GM19238 (cell line): ENCODE measurements around the gene FLAD1.

Source experiments
- DNase-seq: peaks from one replicate; pipeline ENCODE4 v3.0.0; 2011; ENCODE audit warnings: low spot score; ENCODE audit not compliant: insufficient read length

FLAD1 gene

DNA sequence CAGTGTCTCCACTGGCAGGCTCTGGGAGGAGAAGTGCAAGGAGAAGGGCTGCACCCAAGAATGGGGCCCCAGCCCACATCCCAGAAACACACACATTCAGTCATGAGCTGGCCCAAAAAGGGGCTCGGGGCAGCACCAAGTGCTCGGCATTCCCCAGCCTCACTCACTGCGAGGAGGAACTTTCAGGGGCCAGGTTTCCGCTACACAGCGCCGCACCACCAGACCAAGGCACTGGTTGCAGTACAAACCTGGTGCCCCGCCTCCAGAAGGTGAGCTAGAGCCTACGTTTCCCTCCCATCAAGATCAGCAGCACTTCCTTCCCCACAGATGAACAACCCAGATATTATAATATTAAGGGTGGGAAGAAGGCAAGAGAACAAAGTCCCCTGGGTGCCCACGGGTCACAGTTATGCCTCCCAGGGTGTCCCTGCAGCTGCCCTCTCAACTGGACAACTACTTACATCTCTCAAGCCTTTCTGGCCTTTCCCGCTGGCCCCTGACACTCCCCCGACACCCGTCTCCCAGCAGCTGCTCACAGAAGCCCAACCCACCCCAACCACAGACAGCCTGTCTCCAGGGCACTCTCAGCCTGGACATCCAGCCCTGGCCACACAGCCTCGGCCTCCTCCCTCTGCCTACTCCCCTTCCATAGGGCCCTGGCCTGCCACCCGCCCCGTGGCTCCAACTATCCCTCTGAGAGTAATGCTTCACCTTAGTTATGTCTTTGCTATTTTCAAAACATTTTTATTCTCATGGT, 31.1 kb upstream of the FLAD1 start:
- DNase-seq: no peak

DNA sequence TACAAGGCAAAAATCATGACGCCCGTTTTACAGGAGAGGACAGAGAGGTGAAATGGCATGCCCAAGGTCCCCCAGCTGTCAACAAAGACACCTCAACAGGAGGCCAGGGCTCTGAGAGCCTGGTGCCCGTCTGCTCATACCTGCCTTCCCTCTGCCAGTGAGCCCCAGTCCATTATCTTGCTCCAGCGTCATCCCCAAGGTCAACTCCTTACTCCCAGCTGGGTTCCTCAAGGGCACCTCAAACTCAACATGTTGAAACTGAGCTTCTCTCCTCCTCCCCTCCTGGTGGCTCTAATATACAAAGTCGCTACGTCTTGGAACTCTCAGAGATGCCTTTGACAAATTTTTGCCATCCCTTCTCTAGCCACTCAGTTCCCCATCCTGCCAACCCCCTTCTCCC, 30.5 kb upstream of the FLAD1 start:
- no peak for DNase-seq

DNA sequence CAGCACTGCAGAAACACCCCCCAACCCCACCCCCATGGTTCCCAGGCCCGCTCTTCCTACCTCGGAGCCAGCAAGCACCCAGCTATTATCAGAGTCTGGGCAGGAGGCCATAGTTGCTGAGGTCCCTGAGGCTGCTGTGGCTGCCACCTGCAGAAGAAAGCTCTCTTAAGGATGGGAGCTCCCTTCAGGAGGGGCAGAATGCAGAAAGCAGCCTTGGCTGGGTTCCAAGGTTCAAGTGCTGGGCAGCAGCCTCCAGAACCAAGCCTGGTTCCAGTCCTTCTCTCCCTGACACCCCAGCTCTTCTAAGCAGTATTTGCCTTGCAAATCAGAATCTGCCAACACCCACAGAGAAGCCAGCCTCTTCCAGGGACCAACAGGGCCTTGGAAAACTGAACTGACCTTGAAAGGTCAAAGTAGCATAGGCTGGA, 29.5 kb upstream of the FLAD1 start:
- DNase-seq: no peak

DNA sequence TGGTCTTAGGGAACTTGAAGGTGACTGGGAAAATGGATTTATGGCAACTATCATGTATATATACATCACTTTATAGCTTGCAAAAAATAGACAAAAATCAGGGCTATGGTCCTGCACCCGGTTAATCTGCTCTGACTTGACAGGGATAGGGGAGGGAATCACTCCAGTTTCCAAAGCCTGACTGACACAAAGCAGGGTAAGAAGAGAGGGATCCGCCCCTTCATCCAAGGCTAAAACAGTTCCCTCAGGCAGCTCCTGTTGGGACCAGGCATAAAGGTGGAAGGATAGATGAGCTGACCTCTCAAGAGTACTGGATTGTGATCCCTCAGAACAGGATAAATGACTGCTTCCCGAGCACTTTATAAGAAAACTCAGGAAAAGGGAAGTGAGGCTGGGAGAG, 28.6 kb upstream of the FLAD1 start:
- no peak for DNase-seq

DNA sequence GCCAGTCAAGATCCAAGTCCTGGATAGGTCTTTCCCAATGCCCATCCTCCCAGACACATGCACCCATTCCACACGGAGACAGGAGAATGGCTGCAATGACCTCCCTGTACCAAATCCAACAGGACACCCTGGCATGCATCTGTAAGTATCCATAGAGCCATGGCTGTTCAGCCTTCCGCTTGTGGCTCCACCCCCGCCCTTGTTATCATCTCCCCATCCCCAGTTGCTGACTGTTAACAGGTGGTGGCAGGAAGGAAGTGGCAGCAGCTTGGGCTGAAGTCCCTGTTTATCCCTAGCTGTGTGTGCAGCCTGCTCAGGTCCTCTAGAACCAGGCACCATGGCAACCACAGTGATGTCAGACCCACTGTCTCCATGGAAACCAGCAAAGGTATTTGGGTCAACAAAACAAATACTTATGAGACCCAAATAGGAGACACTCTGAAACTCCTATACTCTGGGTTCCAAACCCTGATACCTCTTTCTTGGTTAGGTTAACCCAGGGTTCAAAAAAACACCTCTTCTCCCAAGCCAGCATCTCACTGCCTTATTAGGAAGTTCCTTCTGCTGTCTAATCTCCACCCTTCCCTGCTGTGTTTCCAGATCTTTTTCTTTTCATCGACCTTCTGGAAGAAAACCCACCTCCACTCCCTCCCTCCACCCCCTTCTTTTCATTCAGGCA, 28.0 kb upstream of the FLAD1 start:
- peak; percentile 77 for DNase-seq

DNA sequence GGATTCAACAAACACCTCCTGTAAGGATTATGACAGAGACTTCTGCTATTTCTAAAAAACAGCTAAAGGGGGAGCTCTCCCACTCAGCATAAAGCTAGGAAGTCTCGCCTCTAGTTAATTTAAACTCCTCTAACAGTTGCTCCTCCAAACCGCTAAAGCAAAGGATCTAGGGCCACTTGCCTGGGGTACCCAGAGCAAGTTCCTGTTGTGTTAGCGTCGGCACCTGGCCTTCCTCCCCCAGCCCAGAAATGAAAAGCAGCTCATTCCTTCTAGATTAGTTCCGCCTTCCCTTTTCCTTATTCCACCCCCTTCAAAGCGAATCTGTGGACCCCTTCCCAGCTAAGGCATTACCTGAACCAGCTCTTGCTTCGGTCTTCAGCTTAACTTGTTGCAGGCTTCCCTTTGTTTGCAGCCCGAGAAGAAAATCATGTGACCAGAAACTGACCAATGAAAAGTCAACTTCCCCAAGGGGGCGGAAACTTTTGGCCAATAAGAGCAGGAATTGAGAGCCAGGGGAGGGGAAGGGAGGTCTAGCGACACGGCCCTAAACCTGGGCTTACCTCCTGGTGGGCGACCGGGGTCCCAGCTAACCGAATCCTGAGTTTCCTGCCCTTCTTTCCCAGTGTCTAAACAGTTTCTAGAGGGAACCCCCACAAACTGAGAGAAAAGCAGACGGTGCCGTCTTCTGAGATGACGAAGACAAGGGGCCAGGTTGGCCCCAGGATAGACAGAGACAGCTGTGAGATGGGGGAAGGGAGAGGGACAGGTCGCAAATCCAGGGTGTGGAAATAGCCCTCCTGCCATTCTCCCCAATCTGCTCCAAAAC, 27.2 kb upstream of the FLAD1 start, which contains the start of gene PBXIP1:
TSS of gene PBXIP1 (minus strand) at position 382 of the 826 bp plus-strand sequence. CDS start 2,378 bp downstream, outside the sequence.
- peak; percentile 95 for DNase-seq

DNA sequence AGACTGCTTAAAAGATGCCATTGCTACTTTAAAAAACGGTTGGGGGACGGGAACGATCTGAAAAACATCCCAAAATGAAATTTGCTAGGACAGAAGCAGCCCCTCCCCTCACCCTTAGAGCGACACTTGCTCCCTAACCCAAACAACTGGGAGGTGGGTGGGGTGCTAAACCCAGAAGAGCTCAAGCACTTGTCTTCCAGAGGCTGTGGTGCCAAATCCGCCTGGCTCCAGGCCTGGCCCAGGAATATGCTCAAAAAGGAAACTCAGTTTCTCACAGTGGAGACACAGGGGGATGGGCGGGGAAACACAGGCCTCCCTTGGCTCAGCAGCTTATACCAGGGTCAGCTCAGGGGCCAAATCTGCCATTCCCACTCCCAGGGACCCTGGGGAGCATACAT, 26.6 kb upstream of the FLAD1 start:
- DNase-seq: no peak

DNA sequence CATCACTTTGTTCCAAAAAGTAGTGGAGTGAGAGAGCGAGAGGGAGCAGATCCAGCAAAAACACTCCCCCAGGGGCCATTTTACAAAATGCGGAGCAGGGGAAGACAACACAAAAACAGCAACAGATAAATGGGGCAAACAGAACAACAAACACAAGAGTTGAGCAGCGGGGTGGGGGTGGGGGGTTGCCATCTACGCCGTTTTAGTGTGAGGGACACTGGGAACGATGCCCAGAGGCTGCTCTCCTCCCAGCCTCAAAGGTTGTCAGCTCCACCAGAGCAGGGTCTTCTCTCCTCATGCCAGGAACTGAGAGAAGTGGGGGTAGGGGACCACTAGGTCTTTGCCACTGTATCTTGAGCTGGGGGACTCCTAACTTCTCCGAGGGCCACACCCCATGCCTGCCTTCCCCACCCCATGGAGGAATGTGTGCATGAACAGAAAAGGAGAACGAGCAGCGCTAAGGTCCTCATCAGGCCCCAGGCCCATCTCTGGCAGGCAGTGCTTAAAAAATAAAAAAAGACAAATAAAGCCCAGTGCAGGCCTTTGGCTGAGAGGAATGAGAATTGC, 26.0 kb upstream of the FLAD1 start:
- no peak for DNase-seq

DNA sequence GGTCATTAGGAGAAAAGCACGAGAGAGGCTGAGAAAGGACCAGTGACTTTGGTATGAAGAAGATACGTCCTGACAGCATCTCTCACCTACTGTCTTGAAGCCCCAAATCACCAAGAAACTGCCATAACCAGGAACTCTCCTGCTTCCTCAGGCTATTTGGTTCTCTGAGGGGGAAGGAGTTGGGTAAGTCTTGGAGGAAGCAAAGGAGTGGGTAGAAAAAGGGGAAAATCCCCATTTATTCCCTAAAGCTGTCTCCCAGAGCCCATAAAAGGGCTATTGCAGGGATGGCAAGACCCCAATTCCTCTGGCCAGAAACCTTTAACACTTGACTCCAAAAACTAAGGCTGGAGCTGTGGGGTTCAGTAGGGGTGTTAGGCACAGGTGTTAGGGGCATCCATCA, 25.1 kb upstream of the FLAD1 start:
- no peak for DNase-seq

DNA sequence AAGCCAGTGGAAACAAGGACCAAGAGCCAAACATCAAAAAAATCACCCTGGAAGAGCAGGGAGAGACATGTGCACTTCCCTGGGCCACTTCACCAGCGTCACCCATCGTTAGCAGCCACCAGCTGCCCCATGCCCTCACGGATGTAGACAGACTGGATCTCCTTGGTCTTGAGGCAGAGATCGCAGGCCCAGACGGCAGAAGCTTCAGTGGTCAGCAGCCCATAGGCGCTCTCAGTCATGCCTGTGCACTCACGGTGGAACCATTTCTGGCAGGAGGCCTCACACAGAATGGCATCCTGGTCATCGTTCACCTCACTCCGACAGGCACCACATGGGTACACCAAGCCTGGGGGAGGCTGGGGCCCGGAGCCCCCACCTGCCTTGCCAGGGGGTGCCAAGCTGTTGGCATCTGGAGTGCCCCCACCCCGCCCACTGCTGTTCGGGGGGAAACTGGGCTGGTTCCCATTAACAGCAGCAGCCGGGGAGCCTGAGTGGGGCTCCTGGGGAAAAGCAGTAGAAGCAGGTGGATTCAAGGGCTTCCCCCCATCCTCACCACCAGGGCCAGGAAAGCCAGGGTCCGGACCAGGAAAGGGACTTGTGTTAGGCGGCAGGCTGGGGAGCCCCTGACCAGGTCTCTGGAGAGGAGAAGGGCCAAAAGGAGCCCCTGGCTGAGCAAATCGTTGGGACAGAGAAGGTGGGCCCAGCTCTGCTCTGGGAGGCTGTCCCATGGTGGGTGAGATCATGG, 24.3 kb upstream of the FLAD1 start:
- DNase-seq: no peak

DNA sequence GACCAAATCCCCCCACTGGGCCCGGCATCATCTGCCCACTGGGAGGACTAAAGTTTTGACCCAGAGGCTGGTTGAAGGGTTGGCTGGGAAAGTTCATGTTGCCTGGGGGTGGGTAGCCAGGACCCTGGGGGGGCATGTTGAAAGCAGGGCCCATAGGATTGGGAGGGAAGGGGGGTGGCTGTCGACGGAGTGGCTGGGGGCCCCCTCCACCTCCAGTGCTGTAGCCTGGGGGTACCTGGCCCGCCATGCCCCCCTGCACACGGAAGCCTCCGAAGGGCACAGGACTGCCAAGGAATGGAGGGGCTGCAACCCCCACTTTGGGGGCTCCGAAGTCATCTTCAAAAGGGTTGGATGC, 23.7 kb upstream of the FLAD1 start:
- DNase-seq: no peak

DNA sequence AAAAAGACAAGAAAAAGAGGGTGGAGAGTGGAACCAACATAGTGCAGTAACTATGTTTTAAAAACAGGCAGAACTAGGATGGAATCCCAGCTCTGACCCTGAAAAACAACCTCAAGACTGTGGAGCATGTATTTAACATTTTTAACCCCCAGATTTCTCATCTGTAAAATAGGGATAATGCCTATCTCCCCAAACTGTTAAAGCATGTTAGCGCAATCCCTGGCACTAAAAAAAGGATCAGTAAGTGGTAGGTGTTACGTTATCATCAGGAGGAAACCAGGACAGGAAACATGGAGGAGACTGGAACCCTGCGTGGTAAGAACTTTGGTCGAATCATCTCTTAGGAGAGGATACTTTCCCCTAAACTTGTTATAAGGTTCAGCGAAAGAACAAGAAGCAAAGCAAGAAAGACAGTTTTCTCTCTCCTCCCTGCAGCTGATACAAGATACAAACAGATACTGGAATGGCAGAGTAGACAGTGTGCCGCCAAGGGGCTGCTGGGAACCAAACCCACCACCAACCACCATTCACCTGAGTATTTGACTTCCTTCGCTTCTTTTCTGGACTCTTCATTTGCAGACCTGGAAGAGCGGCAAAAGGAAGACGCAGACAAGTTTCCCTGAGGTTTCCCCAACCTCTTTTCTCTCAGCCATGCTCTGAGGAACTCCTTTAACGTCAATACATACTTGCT, 22.6 kb upstream of the FLAD1 start:
- no peak for DNase-seq

DNA sequence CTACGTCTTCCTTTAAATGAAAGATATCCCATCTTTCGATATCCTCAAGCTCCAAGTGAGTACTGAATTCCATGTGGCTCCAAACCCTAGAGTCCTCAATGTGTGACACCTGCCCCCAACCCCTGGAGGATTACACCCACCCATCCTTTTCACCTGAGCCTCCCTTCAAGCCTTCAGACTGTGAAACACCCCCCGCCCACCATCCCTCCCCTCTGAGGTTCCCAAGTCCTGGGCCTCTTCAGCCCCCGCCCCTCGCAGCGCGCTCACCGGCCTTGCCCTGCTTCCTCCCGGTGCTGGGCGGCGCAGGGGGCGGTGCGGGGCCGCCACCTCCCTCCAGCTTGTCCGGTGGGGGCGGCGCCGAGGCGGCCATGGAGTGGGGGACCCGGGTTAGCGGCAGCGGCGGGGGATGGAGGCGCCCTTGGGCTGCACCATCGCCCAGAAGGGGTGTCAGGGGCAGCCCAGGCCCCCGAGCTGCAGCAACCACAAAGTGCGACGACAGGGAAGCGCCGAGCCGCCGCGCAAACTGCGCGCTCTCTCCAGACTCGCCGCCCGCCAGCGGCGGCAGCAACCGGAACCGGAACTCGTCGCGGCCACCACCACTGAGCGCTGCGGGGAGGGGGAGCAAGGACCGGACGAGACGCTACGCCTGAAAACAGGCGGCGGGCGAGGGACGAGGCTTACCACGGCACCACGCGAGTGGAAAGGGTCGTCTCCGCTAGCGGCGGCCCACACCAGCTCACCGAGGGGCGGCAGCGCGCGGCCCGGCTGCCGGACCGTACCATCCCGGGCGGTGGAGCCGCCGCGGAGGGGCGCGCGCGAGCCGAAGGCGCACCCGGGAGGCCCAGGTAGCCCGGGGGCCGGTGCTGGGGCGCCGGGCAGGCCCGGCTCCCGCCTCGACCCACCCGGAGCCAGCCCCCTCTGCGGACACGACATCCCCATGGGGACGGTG, 21.7 kb upstream of the FLAD1 start, which contains the start of gene PYGO2:
TSS of gene PYGO2 (minus strand) at position 576 of the 949 bp plus-strand sequence. CDS start at position 370, 206 bp downstream.
- peak; percentile 92 for DNase-seq

DNA sequence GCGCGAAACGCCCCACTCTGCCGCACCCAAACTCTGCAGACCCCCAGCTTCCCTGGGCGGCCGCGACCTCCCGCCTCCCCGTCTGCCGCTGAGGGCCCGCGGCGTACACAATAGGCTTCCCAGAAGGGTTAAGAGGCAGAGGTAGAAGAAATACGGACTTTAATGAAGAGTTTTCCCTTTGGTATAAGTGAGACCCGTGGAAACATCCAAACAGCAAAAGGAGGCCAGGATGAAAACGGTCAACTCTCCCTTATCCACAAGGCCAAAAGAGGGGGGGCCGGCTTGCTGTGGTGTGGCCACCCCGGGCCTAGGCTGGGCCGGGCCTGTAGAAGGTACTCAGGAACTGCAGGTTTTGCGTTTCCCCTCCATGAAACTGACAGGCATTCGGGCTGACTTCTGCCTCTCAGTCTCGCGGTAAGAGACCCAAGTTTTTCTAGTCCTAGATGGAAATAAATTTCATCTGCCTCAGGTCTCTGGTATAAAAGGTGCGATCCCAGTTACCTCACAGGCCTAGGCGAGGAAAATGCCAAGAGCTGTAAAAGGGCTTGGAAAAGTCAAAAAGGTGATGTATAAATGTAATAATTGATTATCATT, 20.9 kb upstream of the FLAD1 start:
- no peak for DNase-seq

DNA sequence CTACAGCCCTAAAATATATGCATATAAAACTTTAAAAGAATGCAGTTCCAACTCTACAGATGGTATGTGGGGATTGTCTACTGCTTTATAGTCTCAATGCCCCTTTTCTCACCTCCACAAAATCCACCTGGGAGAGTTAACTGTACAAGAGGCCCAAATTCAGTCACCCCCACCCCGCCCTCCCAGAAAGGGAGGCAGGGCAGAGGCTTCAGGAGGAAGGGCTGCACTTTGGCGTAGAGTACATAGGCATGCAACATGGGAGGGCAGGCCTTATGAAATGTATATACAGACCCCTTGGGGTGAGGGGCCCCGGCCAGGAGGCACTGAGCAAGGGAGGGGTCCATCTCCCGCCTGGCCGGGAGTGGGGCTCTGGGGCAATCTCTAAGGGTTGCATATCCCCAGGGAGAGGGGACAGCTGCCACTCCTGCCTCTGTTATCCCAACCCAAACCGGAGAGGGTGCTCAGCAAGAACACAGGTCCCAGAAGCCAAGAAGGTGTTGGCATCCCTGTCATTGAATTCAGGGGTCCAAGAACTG, 20.3 kb upstream of the FLAD1 start:
- no peak for DNase-seq

DNA sequence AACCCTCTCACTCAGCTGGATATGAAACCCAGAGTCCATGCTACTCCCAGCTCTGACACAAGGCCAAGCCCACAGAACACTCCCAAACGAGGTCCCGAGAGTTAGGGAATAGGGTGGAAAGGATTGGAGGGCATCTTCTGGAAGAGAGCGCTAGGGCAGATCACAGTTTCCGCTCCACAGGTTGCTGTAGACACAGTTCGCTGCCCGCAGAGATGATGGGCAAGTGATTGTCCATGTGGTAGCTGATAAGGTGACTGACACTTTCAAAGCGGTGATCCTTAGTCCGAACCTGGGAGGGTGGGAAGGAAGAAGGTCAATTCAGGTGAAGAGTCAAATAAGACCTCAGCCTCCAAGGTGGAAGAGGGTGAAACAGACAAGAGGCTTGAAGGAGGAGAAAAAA, 19.5 kb upstream of the FLAD1 start:
- no peak for DNase-seq

DNA sequence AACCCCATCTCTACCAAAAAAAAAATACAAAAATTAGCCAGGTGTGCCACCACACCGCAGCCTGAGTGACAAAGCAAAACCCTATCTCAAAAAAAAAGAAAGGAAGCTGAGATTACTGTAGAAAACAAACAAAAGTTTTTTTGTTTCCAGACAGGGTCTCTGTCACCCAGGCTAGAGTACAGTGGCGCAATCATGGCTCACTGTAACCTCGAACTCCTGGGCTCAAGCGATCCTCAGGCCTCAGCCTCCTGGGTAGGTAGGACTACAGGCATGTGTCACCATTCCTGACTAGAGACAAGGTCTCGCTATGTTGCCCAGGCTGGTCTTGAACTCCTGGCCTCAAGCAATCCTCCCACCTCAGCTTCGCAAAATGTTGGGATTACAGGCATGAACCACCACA, 18.8 kb upstream of the FLAD1 start:
- DNase-seq: no peak

DNA sequence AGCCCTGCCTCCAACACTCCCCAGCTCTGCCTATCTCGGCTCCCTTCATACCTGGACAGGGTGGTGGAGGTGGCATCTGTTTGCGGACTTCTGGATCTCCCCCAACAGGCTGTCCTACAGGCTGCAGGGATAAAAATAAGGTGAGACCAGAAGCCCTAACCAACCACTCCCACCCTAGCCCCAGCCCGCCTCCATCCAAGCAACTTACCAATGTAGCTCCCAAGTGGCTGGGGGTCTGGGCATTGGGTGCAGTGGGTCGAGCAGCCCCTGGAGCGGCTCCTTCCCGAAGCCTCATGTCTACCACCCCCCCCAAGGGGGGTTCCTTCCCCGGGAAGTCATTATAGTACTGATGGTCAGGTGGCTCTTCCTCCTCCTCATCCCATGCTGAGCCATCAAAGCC, 17.0 kb upstream of the FLAD1 start:
- no peak for DNase-seq
